Upper lobe of right lung (tissue), 1 donor: ENCODE results near the gene AHSP. TPM values are rescaled to one million over a fixed set of nuclear protein-coding genes. Genes with fewer than 3 reads are reported as not detected.

Experiments used
- ATAC-seq: fragments of 200-7000 bp; cut with Tn5 transposase; one replicate; pipeline ENCODE4 v1.9.1; 2020; ENCODE audit warnings: mild to moderate bottlenecking, moderate library complexity
- DNase-seq: peaks from one replicate; pipeline ENCODE4 v3.0.0-alpha.2; 2020
- H3K27ac ChIP-seq: fragments of 200-600 bp; one replicate; pipeline ENCODE4 v1.8.0; 2022
- H3K27me3 ChIP-seq: fragments of 200-600 bp; one replicate; pipeline ENCODE4 v1.8.0; 2022; ENCODE audit warnings: mild to moderate bottlenecking
- H3K36me3 ChIP-seq: fragments of 200-600 bp; one replicate; pipeline ENCODE4 v1.8.0; 2022
- H3K4me1 ChIP-seq: fragments of 200-600 bp; one replicate; pipeline ENCODE4 v1.8.0; 2022
- H3K4me3 ChIP-seq: fragments of 200-600 bp; one replicate; pipeline ENCODE4 v1.8.0; 2022; ENCODE audit warnings: mild to moderate bottlenecking
- H3K9me3 ChIP-seq: fragments of 200-600 bp; one replicate; pipeline ENCODE4 v1.8.0; 2022
- CTCF ChIP-seq: fragments of 200-600 bp; IDR thresholded peaks from one replicate; pipeline ENCODE4 v1.8.0; 2022; ENCODE audit warnings: antibody characterized with exemption
- intact Hi-C: fragments of 100-400 bp; cut with DNase I; formaldehyde crosslinking; loops from one replicate; pipeline ENCODE4 v1.11.0; 2022
- total RNA-seq: library from RNA; stranded (reverse); fragmentation: NEBNext Ultra II Directional; extraction: Animal tissue kit (Norgen Biotek cat#: 25700); gene quantifications from one replicate; pipeline ENCODE4 v1.2.1, GENCODE V29; 2021
- donor health status: DM: no; HTN: yes; CAD: no; lungs with severe emphysema.

AHSP gene
- total RNA-seq, 1 donor from 2014 or later: not detected

GRCh38 chr16:31529937-31530312 lies 2.2 kb downstream of the AHSP start:
- Histone ChIP-seq H3K4me3 (peak overlapping the region; percentile 40), H3K27me3 (peaks cover 6% of the 10 kb centered on the region), H3K36me3 (no peaks in the 10 kb centered on the region), H3K9me3 (no peaks in the 10 kb centered on the region), H3K4me1 (no peaks in the 10 kb centered on the region), H3K27ac (no peak overlapping the region)
- intact Hi-C loops: no loop called here
- peak; percentile 62 for ATAC-seq
- peak; percentile 64 for DNase-seq
- TF ChIP-seq CTCF: no peak

GRCh38 chr16:31530405-31530804 lies 2.7 kb downstream of the AHSP start:
- no peak overlapping the region for H3K27ac ChIP-seq
- H3K36me3 ChIP-seq: no peaks in the 10 kb centered on the region
- H3K9me3 ChIP-seq: no peaks in the 10 kb centered on the region
- ATAC-seq: no peak
- H3K4me1 ChIP-seq: no peaks in the 10 kb centered on the region
- H3K4me3 ChIP-seq: no peak overlapping the region
- peaks cover 6% of the 10 kb centered on the region for H3K27me3 ChIP-seq
- DNase-seq: no peak
- TF ChIP-seq CTCF: no peak
- intact Hi-C loops: no loop called here

- intact Hi-C loops: no loop called here
- H3K4me3 ChIP-seq: no peak overlapping the region
- DNase-seq (no peak), ATAC-seq (no peak)
- H3K4me1 ChIP-seq: no peaks in the 10 kb centered on the region
- H3K27me3 ChIP-seq: peaks cover 6% of the 10 kb centered on the region
- H3K36me3 ChIP-seq: no peaks in the 10 kb centered on the region
- TF ChIP-seq CTCF: no peak
- no peak overlapping the region for H3K27ac ChIP-seq
- no peaks in the 10 kb centered on the region for H3K9me3 ChIP-seq
These were observed 3.4 kb downstream of the AHSP start for GRCh38 chr16:31531096-31531495.

- no peaks in the 10 kb centered on the region for H3K9me3 ChIP-seq
- H3K27me3 ChIP-seq: peaks cover 12% of the 10 kb centered on the region
- H3K36me3 ChIP-seq: no peaks in the 10 kb centered on the region
- TF ChIP-seq CTCF: no peak
- DNase-seq: no peak
- no peak overlapping the region for H3K4me3 ChIP-seq
- no peaks in the 10 kb centered on the region for H3K4me1 ChIP-seq
- intact Hi-C loops: no loop called here
- no peak for ATAC-seq
- H3K27ac ChIP-seq: no peak overlapping the region
These were observed 4.4 kb downstream of the AHSP start for GRCh38 chr16:31532120-31532519.

GRCh38 chr16:31532896-31533295 lies 5.2 kb downstream of the AHSP start:
- no peak overlapping the region for H3K27ac ChIP-seq
- TF ChIP-seq CTCF: no peak
- H3K36me3 ChIP-seq: no peaks in the 10 kb centered on the region
- H3K4me1 ChIP-seq: no peaks in the 10 kb centered on the region
- no peaks in the 10 kb centered on the region for H3K9me3 ChIP-seq
- ATAC-seq: no peak
- intact Hi-C loops: no loop called here
- H3K4me3 ChIP-seq: no peak overlapping the region
- DNase-seq: no peak
- peaks cover 16% of the 10 kb centered on the region for H3K27me3 ChIP-seq

- peaks cover 22% of the 10 kb centered on the region for H3K27me3 ChIP-seq
- no peak for TF ChIP-seq CTCF
- ATAC-seq (no peak), DNase-seq (no peak)
- no peaks in the 10 kb centered on the region for H3K9me3 ChIP-seq
- intact Hi-C loops: no loop called here
- no peak overlapping the region for H3K4me3 ChIP-seq
- H3K4me1 ChIP-seq: no peaks in the 10 kb centered on the region
- H3K36me3 ChIP-seq: no peaks in the 10 kb centered on the region
- H3K27ac ChIP-seq: no peak overlapping the region
These were observed 8.0 kb downstream of the AHSP start for GRCh38 chr16:31535737-31536136.
